ENCODE measurements around the gene CCDC188. TPM values are rescaled to one million over a fixed set of nuclear protein-coding genes. Genes with fewer than 3 reads are reported as not detected.

CCDC188 gene
- total and polyA plus RNA-seq, 10 of the 15 experiments (the other 5 are each of a cell fraction or from before 2014, with no cell fraction given) = not detected

DNA sequence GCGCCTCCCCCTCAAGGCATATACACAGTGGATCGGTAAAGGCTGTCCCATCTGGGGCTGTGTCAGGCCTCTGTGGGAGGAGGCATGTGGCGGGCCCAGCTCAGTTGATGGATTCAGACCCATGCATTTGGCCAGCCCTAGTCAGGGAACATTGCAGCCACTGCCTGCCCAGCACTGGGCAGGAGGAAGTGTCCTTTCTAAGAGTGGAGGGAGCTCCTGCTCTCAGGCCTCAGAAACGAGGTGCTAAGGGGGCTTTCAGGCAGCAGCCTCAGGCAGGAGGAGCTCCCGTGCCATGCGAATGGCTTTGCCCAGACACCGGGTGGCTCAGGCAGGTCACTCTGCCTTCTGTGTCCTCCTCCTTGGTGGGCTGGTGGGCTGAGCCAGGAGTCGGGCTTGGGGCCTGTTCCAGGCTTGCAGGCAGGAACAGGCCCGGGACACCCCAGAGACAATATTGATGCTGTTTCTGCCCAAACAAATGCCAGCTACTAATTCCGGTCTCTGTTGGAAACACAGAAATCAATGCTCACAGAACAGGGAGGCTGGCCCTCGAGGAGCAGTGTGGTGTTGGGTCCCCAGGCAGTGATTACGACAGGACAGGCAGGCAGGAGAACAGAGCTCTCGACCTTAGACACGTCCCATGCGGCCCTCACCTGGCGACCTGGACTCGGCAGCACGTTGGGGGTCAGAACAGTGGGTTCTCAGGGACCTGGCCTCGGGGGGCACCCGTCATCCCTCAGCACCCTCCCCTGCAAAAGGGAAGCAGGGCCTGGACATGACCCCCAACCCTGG, 42.3 kb upstream of the CCDC188 start:
- Histone ChIP-seq H2AFZ (ENCODE audit: control insufficient read depth, low read depth, low read length) (no peak overlapping the region), H3K27me3 (replicated peaks in 1 of 2; ENCODE audit: control insufficient read depth in 2 of 2, insufficient read depth in 2 of 2, low read length in 1 of 2) (no peaks in the 10 kb centered on the region; a peak in 2 of 4 replicates), H3K4me2 (ENCODE audit: control insufficient read depth, insufficient read depth) (no peak overlapping the region), H3K4me1 (ENCODE audit: control insufficient read depth, insufficient read depth, low read length) (no peaks in the 10 kb centered on the region), H3K9me3 (replicated peaks; ENCODE audit: control insufficient read depth, insufficient read depth, low read length) (no peaks in the 10 kb centered on the region), H4K20me1 (ENCODE audit: control insufficient read depth, insufficient read depth) (no peaks in the 10 kb centered on the region), H3K9ac (ENCODE audit: control insufficient read depth, insufficient read depth, low read length) (no peak overlapping the region), H3K4me3 (no peak overlapping the region), H3K79me2 (ENCODE audit: control insufficient read depth, insufficient read depth, low read length) (no peaks in the 10 kb centered on the region), H3K36me3 (ENCODE audit: control insufficient read depth in 2 of 2, insufficient read depth in 2 of 2, low read length in 1 of 2) (no peaks in the 10 kb centered on the region), H3K27ac (ENCODE audit: control insufficient read depth, insufficient read depth) (no peak overlapping the region)
- intact Hi-C loops (cut with micrococcal nuclease; ENCODE audit: unreplicated experiment) (no loop called here), in situ Hi-C loops (cut with MboI) (no loop called here)
- TF ChIP-seq TCF7 (IDR thresholded peaks at IDR 0.05; ENCODE audit: borderline replicate concordance) = no peak
- no peak for TF ChIP-seq ZNF622 (IDR thresholded peaks at IDR 0.05)
- no peak for TF ChIP-seq ZBED1 (IDR thresholded peaks at IDR 0.05; ENCODE audit: borderline replicate concordance)
- TF ChIP-seq KLF5 (IDR thresholded peaks at IDR 0.05; ENCODE audit: partially characterized antibody) = no peak
- no peak for TF ChIP-seq CREM (IDR thresholded peaks at IDR 0.05; ENCODE audit: low read depth)
- TF ChIP-seq, protein P1, sequence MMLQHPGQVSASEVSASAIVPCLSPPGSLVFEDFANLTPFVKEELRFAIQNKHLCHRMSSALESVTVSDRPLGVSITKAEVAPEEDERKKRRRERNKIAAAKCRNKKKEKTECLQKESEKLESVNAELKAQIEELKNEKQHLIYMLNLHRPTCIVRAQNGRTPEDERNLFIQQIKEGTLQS (IDR thresholded peaks at IDR 0.05; ENCODE audit: borderline replicate concordance, extremely low read depth, low read depth, low read length) = no peak
- no peak for TF ChIP-seq ETV6 (conservative IDR thresholded peaks at IDR 0.05 in 1 of 2, IDR thresholded peaks at IDR 0.05 in 1 of 2; ENCODE audit: borderline replicate concordance in 1 of 2, low read depth in 1 of 2)
- TF ChIP-seq STAT1 (conservative IDR thresholded peaks at IDR 0.05) = no peak
- TF ChIP-seq YBX1 (IDR thresholded peaks at IDR 0.05) = no peak
- TF ChIP-seq ELK1 (IDR thresholded peaks at IDR 0.05; ENCODE audit: low read depth, low read length) = no peak
- no peak for TF ChIP-seq HDAC6 (IDR thresholded peaks at IDR 0.05; ENCODE audit: unreplicated experiment)
- TF ChIP-seq, protein P2, sequence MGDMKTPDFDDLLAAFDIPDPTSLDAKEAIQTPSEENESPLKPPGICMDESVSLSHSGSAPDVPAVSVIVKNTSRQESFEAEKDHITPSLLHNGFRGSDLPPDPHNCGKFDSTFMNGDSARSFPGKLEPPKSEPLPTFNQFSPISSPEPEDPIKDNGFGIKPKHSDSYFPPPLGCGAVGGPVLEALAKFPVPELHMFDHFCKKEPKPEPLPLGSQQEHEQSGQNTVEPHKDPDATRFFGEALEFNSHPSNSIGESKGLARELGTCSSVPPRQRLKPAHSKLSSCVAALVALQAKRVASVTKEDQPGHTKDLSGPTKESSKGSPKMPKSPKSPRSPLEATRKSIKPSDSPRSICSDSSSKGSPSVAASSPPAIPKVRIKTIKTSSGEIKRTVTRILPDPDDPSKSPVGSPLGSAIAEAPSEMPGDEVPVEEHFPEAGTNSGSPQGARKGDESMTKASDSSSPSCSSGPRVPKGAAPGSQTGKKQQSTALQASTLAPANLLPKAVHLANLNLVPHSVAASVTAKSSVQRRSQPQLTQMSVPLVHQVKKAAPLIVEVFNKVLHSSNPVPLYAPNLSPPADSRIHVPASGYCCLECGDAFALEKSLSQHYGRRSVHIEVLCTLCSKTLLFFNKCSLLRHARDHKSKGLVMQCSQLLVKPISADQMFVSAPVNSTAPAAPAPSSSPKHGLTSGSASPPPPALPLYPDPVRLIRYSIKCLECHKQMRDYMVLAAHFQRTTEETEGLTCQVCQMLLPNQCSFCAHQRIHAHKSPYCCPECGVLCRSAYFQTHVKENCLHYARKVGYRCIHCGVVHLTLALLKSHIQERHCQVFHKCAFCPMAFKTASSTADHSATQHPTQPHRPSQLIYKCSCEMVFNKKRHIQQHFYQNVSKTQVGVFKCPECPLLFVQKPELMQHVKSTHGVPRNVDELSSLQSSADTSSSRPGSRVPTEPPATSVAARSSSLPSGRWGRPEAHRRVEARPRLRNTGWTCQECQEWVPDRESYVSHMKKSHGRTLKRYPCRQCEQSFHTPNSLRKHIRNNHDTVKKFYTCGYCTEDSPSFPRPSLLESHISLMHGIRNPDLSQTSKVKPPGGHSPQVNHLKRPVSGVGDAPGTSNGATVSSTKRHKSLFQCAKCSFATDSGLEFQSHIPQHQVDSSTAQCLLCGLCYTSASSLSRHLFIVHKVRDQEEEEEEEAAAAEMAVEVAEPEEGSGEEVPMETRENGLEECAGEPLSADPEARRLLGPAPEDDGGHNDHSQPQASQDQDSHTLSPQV (IDR thresholded peaks at IDR 0.05) = no peak
- TF ChIP-seq POLR2A (IDR thresholded peaks at IDR 0.05; ENCODE audit: low read depth, low read length) = no peak
- no peak for TF ChIP-seq CHD2 (IDR thresholded peaks at IDR 0.05; ENCODE audit: borderline replicate concordance, low read depth, low read length)
- no peak for TF ChIP-seq ZSCAN29 (IDR thresholded peaks at IDR 0.05)
- no peak for TF ChIP-seq RELB (IDR thresholded peaks at IDR 0.05; ENCODE audit: low read depth)
- DNase-seq (ENCODE audit: low read depth, low spot score) (no peak), ATAC-seq (peak; percentile 39; the same call in 1 of the 3 replicates), FAIRE-seq (no peak)
- ChIA-PET POLR2A (interaction anchor here (0.6 kb wide), 1 partner anchor 747 kb away, joined by 5 read pairs; no protein-coding TSS in a partner anchor), SMC1A (ENCODE audit: uncharacterized antibody, unreplicated experiment) (no interaction called here), RAD21 (ENCODE audit: unreplicated experiment) (interaction anchor here (0.9 to 1.7 kb wide), 4 partner anchors 17 to 93 kb away, joined by 3 to 4 read pairs (median 3); no protein-coding TSS in a partner anchor), CTCF (interaction anchor here (0.7 to 0.8 kb wide), 2 partner anchors 18 to 36 kb away, joined by 3 to 4 read pairs; no protein-coding TSS in a partner anchor)
- 28% methylated on average over 20 of the region's 20 CpGs for WGBS (ENCODE audit: insufficient coverage, insufficient replicate concordance, low lambda C conversion rate, missing lambda C conversion rate)
- BruUV-seq (replicated peaks) = no TSS peak

Measured in GM12878 (cell line).